ENCODE results near the gene HSPBAP1. TPM values are rescaled to one million over a fixed set of nuclear protein-coding genes. Genes with fewer than 3 reads are reported as not detected.

HSPBAP1 gene
- total RNA-seq, 3 donors from 2014 or later = 6.6 to 12.2 (median 7.9) TPM

DNA sequence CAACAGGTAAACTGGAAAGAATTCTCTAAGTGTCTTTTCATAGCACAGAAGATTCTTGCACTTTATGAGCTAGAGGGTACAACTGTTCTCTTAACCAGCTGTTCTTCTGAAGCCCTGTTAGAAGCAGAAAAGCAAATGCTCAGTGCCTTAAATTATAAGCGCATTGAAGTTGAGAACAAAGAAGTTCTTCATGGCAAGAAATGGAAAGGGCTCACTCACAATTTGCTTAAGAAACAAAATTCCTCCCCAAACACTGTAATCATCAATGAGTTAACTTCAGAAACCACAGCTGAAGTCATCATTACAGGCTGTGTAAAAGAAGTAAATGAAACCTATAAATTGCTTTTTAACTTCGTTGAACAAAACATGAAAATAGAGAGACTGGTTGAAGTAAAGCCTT lies 93.4 kb downstream of the HSPBAP1 start:
- Histone ChIP-seq H3K4me1 (ENCODE audit: low read depth) (no peaks in the 10 kb centered on the region), H3K36me3 (ENCODE audit: low read depth) (no peaks in the 10 kb centered on the region), H3K9me3 (no peaks in the 10 kb centered on the region), H3K4me3 (no peak overlapping the region)
- ATAC-seq (no peak), DNase-seq (no peak)
- intact Hi-C loops (cut with DNase I, micrococcal nuclease) = no loop called here
- TF ChIP-seq, protein P1, sequence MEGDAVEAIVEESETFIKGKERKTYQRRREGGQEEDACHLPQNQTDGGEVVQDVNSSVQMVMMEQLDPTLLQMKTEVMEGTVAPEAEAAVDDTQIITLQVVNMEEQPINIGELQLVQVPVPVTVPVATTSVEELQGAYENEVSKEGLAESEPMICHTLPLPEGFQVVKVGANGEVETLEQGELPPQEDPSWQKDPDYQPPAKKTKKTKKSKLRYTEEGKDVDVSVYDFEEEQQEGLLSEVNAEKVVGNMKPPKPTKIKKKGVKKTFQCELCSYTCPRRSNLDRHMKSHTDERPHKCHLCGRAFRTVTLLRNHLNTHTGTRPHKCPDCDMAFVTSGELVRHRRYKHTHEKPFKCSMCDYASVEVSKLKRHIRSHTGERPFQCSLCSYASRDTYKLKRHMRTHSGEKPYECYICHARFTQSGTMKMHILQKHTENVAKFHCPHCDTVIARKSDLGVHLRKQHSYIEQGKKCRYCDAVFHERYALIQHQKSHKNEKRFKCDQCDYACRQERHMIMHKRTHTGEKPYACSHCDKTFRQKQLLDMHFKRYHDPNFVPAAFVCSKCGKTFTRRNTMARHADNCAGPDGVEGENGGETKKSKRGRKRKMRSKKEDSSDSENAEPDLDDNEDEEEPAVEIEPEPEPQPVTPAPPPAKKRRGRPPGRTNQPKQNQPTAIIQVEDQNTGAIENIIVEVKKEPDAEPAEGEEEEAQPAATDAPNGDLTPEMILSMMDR (IDR thresholded peaks at IDR 0.05) = no peak

DNA sequence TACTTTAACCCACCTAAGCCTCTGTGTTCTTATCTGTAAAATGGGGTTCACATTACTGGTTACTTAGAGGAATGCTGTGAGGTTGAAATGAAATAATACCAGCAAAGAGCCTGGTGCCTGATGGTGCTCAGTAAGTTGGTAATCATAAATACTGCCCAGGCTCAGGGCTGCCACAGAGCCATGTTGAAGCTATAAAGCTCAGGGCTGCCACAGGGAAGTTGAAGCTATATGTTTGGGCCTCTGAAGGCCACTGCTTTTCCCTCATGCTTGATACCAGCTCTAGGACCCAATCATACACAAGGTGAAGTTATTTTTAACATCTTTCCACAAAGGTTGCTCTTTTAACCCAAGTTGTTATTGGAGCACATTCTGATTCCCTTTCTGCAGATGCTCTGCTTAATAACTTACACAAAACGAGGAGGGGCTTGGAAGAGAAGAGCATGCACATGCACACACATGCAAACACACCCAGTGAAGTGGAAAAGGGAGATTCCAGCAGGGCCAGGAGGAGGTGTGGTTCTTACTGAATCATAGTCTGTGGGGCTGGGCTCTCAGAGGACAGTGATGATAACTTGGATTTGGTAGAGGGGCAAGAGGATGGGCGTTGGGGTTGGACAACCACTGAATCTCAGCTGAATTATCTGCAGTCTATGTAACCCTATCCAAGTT lies 95.5 kb downstream of the HSPBAP1 start:
- no peak overlapping the region for H3K4me3 ChIP-seq
- ATAC-seq = peak; percentile 53
- no peak for DNase-seq
- no peaks in the 10 kb centered on the region for H3K9me3 ChIP-seq
- no peaks in the 10 kb centered on the region for H3K4me1 ChIP-seq (ENCODE audit: low read depth)
- H3K36me3 ChIP-seq (ENCODE audit: low read depth) = no peaks in the 10 kb centered on the region
- intact Hi-C loops (cut with DNase I, micrococcal nuclease) = no loop called here
- TF ChIP-seq, protein P1 (IDR thresholded peaks at IDR 0.05) = no peak

DNA sequence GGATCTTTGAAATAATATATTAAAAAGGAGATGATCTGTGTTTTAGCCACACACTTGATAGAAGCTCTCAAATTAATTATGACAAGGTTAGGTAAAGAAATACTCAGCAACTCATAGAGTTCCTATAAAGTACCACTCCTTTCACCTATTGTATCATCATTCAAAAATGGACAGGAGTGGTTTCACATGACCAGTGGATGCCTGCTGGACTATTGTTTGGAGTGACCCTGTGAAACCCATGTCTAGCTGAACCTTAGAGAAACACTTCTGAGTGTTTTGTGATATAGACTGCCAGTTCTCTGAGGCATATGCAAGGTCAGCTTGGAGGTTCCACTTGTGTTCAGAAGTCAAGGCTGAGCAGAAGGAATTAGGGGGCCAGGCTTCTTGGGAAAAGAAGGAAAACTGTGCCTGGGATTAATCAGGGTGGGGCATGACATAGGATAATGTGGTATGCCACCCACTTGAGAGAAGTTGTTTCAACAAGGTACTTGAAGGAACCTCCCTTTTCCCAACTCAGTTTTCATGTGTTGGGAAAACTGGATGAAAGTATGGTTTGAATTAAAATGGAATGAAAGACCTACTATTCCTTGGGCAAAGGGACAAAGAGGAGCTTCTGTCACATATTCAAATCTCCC lies 97.6 kb downstream of the HSPBAP1 start:
- Histone ChIP-seq H3K4me1 (ENCODE audit: low read depth) (no peaks in the 10 kb centered on the region), H3K9me3 (no peaks in the 10 kb centered on the region), H3K36me3 (ENCODE audit: low read depth) (no peaks in the 10 kb centered on the region), H3K4me3 (no peak overlapping the region)
- DNase-seq = no peak
- intact Hi-C loops (cut with DNase I, micrococcal nuclease) = no loop called here
- TF ChIP-seq, protein P1 (IDR thresholded peaks at IDR 0.05) = no peak
- ATAC-seq = no peak

DNA sequence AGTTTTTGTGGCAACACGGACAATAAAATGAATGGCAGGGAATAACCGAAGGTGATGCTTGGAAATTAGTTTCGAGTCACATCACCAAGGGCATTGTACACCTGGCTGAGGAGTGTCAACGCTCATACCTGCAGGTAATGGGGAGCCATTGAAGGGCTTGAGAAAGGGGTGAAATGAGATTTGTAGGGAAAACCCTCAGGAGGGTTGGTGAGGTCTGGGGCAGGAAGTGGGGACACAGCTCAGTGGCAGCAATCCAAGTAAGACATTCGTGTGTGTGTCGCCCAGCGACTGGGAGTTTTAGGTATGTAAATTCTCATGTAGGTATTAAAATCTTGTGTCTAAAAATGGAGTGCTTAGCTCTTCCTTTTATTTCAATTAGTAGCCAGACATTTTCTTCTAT lies 98.7 kb downstream of the HSPBAP1 start:
- ATAC-seq (peak; percentile 21), DNase-seq (no peak)
- no peaks in the 10 kb centered on the region for H3K36me3 ChIP-seq (ENCODE audit: low read depth)
- no peaks in the 10 kb centered on the region for H3K9me3 ChIP-seq
- no peaks in the 10 kb centered on the region for H3K4me1 ChIP-seq (ENCODE audit: low read depth)
- intact Hi-C loops (cut with DNase I, micrococcal nuclease) = no loop called here
- TF ChIP-seq, protein P1 (IDR thresholded peaks at IDR 0.05) = no peak
- H3K4me3 ChIP-seq = no peak overlapping the region

DNA sequence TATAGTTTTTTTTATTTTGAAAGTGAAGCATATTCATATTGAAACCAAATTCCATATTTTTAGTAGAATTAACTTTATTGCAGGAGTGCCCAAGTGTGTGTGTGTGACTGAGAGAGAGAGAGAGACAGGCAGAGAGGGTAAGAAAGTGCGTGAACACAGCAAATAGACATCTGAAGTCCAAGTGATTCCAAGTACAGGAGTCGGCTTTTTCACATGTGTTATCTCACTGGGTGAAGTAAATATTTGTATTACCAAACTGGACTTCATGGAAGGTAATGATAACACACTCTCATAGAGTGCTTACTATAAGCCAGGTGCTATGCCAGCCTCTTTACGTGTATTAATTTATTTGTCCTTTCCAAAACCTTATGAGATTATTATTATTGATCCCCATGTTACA lies 101.0 kb downstream of the HSPBAP1 start:
- Histone ChIP-seq H3K36me3 (ENCODE audit: low read depth) (no peaks in the 10 kb centered on the region), H3K4me3 (no peak overlapping the region), H3K4me1 (ENCODE audit: low read depth) (no peaks in the 10 kb centered on the region), H3K9me3 (no peaks in the 10 kb centered on the region)
- no peak for ATAC-seq
- TF ChIP-seq, protein P1 (IDR thresholded peaks at IDR 0.05) = no peak
- no peak for DNase-seq
- intact Hi-C loops (cut with DNase I, micrococcal nuclease) = no loop called here

Data from mucosa of descending colon (tissue), 3 donors.